DMS153 treated with DMSO at 0.1 percent for 48 hours (cell line): ENCODE results near the gene SPG11.

Experiments used
- DNase-seq: peaks from one replicate; lab custom pipeline; 2025; ENCODE audit not compliant: unreplicated experiment; lab: John Stamatoyannopoulos, UW

Gene SPG11

GRCh38 chr15:44529864-44530604, 133.4 kb downstream of the SPG11 start:
- no peak for DNase-seq

GRCh38 chr15:44527241-44527640, 136.2 kb downstream of the SPG11 start:
- DNase-seq, result no peak

- no peak for DNase-seq
Measured at GRCh38 chr15:44525018-44525417, 138.4 kb downstream of the SPG11 start.

- DNase-seq, result no peak
Measured at GRCh38 chr15:44519537-44519936, 143.9 kb downstream of the SPG11 start.

- no peak for DNase-seq
Measured at GRCh38 chr15:44516436-44516835, 147.0 kb downstream of the SPG11 start.
